SU-DHL-6 (cell line): Measurements from ENCODE around the gene GABRE.
"Not testable (repeated sequence)": the region's sequence is repeated elsewhere in the genome, so short reads cannot be mapped to it uniquely, and the experiment has no call there.

ENCODE experiments used
- H2AFZ ChIP-seq: fragments of 200-600 bp; sonication (generic); 2 replicates; pipeline ENCODE4 v1.6.1; 2014; ENCODE audit warnings: low read depth, mild to moderate bottlenecking, moderate library complexity, mixed read lengths, antibody characterized with exemption, low read length; ENCODE audit not compliant: severe bottlenecking
- H3F3A ChIP-seq: fragments of 200-600 bp; shearing (Covaris generic); 2 replicates; pipeline ENCODE4 v1.6.0; 2016; ENCODE audit warnings: antibody characterized with exemption, mild to moderate bottlenecking; ENCODE audit not compliant: insufficient read depth
- H3K27ac ChIP-seq: fragments of 200-600 bp; sonication (generic); 2 replicates; pipeline ENCODE4 v1.5.1; 2016; ENCODE audit warnings: low read depth, mild to moderate bottlenecking, low read length, moderate library complexity, mixed read lengths
- H3K27me3 ChIP-seq: fragments of 200-600 bp; sonication (generic), shearing (Covaris generic); 2 replicates; pipeline ENCODE4 v1.6.0; 2014; ENCODE audit warnings: mild to moderate bottlenecking, low read length
- H3K36me3 ChIP-seq: fragments of 200-600 bp; sonication (generic); 2 replicates; pipeline ENCODE4 v1.6.1; 2014; ENCODE audit warnings: mild to moderate bottlenecking, low read length, mixed read lengths
- H3K4me2 ChIP-seq: fragments of 300-600, 200-600 bp; shearing (Covaris generic), sonication (generic); 2 replicates; pipeline ENCODE4 v1.6.0; 2014; ENCODE audit warnings: low read length, low read depth, mild to moderate bottlenecking; ENCODE audit not compliant: poor library complexity, severe bottlenecking
- H3K4me3 ChIP-seq: fragments of 200-600 bp; sonication (generic); 2 replicates; pipeline ENCODE4 v1.5.1; 2014; ENCODE audit warnings: antibody characterized with exemption, low read length, mild to moderate bottlenecking, mixed read lengths; ENCODE audit not compliant: insufficient read depth, poor library complexity, severe bottlenecking
- H3K79me2 ChIP-seq: fragments of 200-600 bp; sonication (generic); 2 replicates; pipeline ENCODE4 v1.6.1; 2014; ENCODE audit warnings: mild to moderate bottlenecking, low read length, moderate library complexity; ENCODE audit not compliant: insufficient read depth
- H3K9ac ChIP-seq: fragments of 200-600 bp; sonication (generic); 2 replicates; pipeline ENCODE4 v1.7.0; 2014; ENCODE audit warnings: mild to moderate bottlenecking, low read length
- H3K9me2 ChIP-seq: fragments of 200-600 bp; sonication (generic); replicated peaks from 2 replicates; pipeline ENCODE4 v1.6.1; 2014; ENCODE audit warnings: low read length; ENCODE audit not compliant: insufficient read depth
- H3K9me3 ChIP-seq: fragments of 200-600 bp; sonication (generic); 2 replicates; pipeline ENCODE4 v1.6.1; 2014; ENCODE audit warnings: low read length, mixed read lengths; ENCODE audit not compliant: insufficient read depth
- H4K20me1 ChIP-seq: fragments of 200-600 bp; sonication (generic); 2 replicates; pipeline ENCODE4 v1.6.1; 2014; ENCODE audit warnings: low read depth, mild to moderate bottlenecking, antibody characterized with exemption, low read length, moderate library complexity, mixed read lengths
- CTCF ChIP-seq: fragments of 200-600 bp; sonication (generic); IDR thresholded peaks from one replicate; pipeline ENCODE4 v1.5.1; 2017; ENCODE audit warnings: antibody characterized with exemption, mild to moderate bottlenecking, low read length, moderate library complexity; ENCODE audit not compliant: insufficient read depth, poor library complexity, severe bottlenecking
- EZH2phosphoT487 ChIP-seq: fragments of 200-600 bp; sonication (generic), shearing (Covaris generic); conservative IDR thresholded peaks from 2 replicates; pipeline ENCODE4 v1.6.1; 2018; ENCODE audit warnings: mild to moderate bottlenecking, antibody characterized with exemption, low read length, moderate library complexity, mixed read lengths

GABRE gene

DNA sequence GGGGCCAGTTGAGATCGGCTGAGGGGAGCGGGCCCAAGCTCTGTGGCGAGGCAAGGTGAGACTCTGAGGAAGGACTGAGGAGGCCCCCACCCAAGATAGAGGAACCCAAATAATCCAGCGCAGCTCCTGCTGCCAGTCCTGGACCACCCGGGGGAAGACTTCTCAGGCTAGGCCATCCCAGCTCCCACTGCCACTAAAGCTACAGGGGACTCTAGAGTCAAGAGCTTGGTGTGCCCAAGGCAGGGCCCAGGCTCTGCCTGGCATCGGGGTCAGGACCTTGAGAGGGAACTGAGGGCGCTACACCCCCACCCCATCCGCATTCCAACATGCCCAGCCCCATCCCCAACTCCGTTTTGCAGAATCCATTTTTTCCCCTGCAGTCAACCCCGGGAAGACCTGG, 53.2 kb downstream of the GABRE start:
- no peak overlapping the region for H3K4me2 ChIP-seq
- H3K9ac ChIP-seq, result no peak overlapping the region
- H4K20me1 ChIP-seq, result no peaks in the 10 kb centered on the region
- H3K27ac ChIP-seq, result no peak overlapping the region
- no peaks in the 10 kb centered on the region for H3K79me2 ChIP-seq
- no peaks in the 10 kb centered on the region for H3K9me3 ChIP-seq
- no peaks in the 10 kb centered on the region for H3K9me2 ChIP-seq
- TF ChIP-seq EZH2phosphoT487, result no peak
- no peak for TF ChIP-seq CTCF
- no peak overlapping the region for H3K4me3 ChIP-seq
- H3F3A ChIP-seq, result no peaks in the 10 kb centered on the region
- H3K36me3 ChIP-seq, result no peaks in the 10 kb centered on the region
- no peaks in the 10 kb centered on the region for H3K27me3 ChIP-seq
- H2AFZ ChIP-seq, result no peak overlapping the region

DNA sequence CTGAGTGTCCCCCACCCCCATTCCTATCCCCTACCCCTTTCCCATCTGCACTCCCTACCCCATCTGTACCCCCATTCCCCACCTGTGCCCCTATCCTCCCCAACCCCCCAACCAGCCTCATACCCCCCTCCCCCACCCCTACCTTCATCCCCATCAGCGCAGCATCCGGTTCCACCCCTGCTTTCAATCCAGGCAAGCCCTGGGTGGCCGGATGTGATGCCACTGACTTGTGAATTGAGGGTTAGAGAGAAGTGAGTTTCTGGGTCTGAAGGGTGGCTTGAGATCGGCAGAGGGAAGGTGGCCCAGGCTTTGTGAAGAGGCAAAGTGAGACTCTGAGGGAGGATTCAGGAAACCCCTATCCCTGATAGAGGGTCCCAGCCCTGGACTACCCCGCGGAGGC, 53.9 kb downstream of the GABRE start:
- H3K79me2 ChIP-seq, result no peaks in the 10 kb centered on the region
- no peaks in the 10 kb centered on the region for H3K36me3 ChIP-seq
- H2AFZ ChIP-seq, result no peak overlapping the region
- H4K20me1 ChIP-seq, result no peaks in the 10 kb centered on the region
- no peaks in the 10 kb centered on the region for H3K9me2 ChIP-seq
- no peaks in the 10 kb centered on the region for H3K9me3 ChIP-seq
- TF ChIP-seq CTCF (no peak), EZH2phosphoT487 (no peak)
- H3K4me3 ChIP-seq, result no peak overlapping the region
- H3K9ac ChIP-seq, result no peak overlapping the region
- H3K27ac ChIP-seq, result no peak overlapping the region
- H3F3A ChIP-seq, result no peaks in the 10 kb centered on the region
- H3K27me3 ChIP-seq, result no peaks in the 10 kb centered on the region
- H3K4me2 ChIP-seq, result no peak overlapping the region

- Histone ChIP-seq H4K20me1 (no peaks in the 10 kb centered on the region), H3K9me2 (no peaks in the 10 kb centered on the region), H2AFZ (no peak overlapping the region), H3K27me3 (no peaks in the 10 kb centered on the region), H3F3A (no peaks in the 10 kb centered on the region), H3K9me3 (no peaks in the 10 kb centered on the region), H3K4me3 (no peak overlapping the region), H3K36me3 (no peaks in the 10 kb centered on the region), H3K27ac (no peak overlapping the region), H3K4me2 (no peak overlapping the region), H3K9ac (no peak overlapping the region), H3K79me2 (no peaks in the 10 kb centered on the region)
- TF ChIP-seq CTCF (no peak), EZH2phosphoT487 (no peak)
These were observed 54.4 kb downstream of the GABRE start for GRCh38 chrX:151920101-151920500.

DNA sequence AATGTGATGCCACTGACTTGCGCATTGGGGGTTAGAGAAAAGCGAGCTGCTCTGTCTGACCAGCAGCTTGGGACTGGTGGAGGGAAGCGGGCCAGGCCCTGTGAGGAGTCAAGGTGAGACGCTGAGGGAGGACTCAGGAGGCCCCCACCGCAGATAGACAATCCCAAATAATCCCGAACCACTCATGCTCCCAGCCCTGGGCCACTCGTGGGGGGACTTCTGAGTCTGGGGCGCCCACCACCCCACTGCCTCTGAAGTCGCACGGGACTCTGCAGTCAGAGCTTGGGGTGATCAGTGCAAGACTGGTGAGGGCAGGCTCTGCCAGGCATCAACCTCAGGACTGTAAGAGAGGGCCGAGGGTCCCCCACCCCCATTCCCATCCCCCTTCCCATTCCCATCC, 54.9 kb downstream of the GABRE start:
- TF ChIP-seq CTCF (no peak), EZH2phosphoT487 (no peak)
- Histone ChIP-seq H3K27me3 (no peaks in the 10 kb centered on the region), H3K4me3 (no peak overlapping the region), H3K36me3 (no peaks in the 10 kb centered on the region), H4K20me1 (no peaks in the 10 kb centered on the region), H2AFZ (no peak overlapping the region), H3K79me2 (no peaks in the 10 kb centered on the region), H3K9ac (no peak overlapping the region), H3K9me3 (no peaks in the 10 kb centered on the region), H3K9me2 (no peaks in the 10 kb centered on the region), H3F3A (no peaks in the 10 kb centered on the region), H3K27ac (no peak overlapping the region), H3K4me2 (no peak overlapping the region)

DNA sequence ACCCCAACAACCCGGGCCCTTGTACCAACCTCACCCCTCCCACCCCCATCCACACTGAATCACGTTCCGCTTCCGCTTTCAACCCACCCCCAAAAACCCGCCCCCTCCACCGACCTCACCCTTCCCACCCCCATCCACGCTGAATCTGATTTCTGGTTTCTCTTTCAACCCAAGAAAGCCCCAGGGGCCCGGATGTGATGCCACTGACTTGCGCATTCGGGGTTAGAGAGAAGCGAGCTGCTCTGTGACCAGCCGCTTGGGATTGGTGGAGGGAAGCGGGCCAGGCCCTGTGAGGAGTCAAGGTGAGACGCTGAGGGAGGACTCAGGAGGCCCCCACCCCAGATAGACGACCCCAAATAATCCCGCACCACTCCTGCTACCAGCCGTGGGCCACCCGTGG, 55.7 kb downstream of the GABRE start:
- not testable (repeated sequence) for H3K9ac ChIP-seq, H3F3A ChIP-seq, H2AFZ ChIP-seq, H3K79me2 ChIP-seq, H3K9me2 ChIP-seq, H3K4me2 ChIP-seq, H3K27ac ChIP-seq, H3K9me3 ChIP-seq, H3K4me3 ChIP-seq, H4K20me1 ChIP-seq, H3K27me3 ChIP-seq, H3K36me3 ChIP-seq
